ENCODE results near the gene DBH.

DNA sequence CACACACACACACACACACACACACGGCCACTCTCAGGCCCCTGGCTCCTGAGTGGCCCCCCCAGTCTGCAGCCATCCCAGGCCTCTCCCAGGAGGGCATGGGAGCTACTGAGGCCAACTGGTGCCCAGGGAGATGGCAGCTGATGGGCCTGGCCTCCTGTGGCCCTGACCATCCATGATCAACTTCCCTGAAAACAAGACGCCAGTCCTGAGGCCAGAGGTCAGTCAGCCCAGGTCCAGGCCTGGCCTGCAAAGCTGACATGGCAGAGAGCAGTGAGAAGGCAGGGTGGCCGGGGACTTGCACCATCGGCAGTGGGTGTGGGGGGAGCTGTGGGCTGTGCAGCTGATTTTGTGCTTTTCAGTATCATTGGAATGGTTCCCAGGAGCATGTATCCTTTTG is 55.0 kb downstream of the DBH start:
- TF ChIP-seq POLR2AphosphoS5 (IDR thresholded peaks at IDR 0.05; ENCODE audit: borderline replicate concordance, low read depth, low read length) (no peak), EZH2 (IDR thresholded peaks at IDR 0.05) (no peak)

Data from SK-N-MC (cell line).